8988T (cell line): Measurements from ENCODE around the gene SETD1B.
"Not testable (repeated sequence)": the region's sequence is repeated elsewhere in the genome, so short reads cannot be mapped to it uniquely, and the experiment has no call there.

ENCODE experiments used
- DNase-seq: peaks from one replicate; pipeline ENCODE4 v3.0.0; 2011

SETD1B gene

GRCh38 chr12:121858662-121859572, 55.1 kb downstream of the SETD1B start, which contains the start of gene HPD:
HPD (minus strand) TSS chr12:121858859; CDS start chr12:121858823, 36 bp downstream.
- DNase-seq = no peak

GRCh38 chr12:121860257-121860656, 56.4 kb downstream of the SETD1B start:
- DNase-seq = no peak

- DNase-seq = not testable (repeated sequence)
Observed at GRCh38 chr12:121860699-121861098, 56.9 kb downstream of the SETD1B start.

GRCh38 chr12:121861636-121862254, 57.9 kb downstream of the SETD1B start:
- DNase-seq = no peak

GRCh38 chr12:121866331-121866730, 62.5 kb downstream of the SETD1B start:
- DNase-seq = no peak

- DNase-seq = not testable (repeated sequence)
Observed at GRCh38 chr12:121869229-121869628, 65.4 kb downstream of the SETD1B start.

GRCh38 chr12:121871467-121871866, 67.7 kb downstream of the SETD1B start:
- DNase-seq = no peak

GRCh38 chr12:121872546-121873215, 68.9 kb downstream of the SETD1B start:
- no peak for DNase-seq

GRCh38 chr12:121873216-121873569, 69.4 kb downstream of the SETD1B start:
- DNase-seq = no peak

- DNase-seq = no peak
Observed at GRCh38 chr12:121874071-121874470, 70.3 kb downstream of the SETD1B start.

GRCh38 chr12:121875582-121875981, 71.8 kb downstream of the SETD1B start:
- no peak for DNase-seq

- not testable (repeated sequence) for DNase-seq
Observed at GRCh38 chr12:121876080-121876447, 72.3 kb downstream of the SETD1B start.
